Fibroblast of pulmonary artery (primary cell): Measurements from ENCODE around the gene STRN4.
A peak's percentile ranks its signal among the peaks of the same experiment; 100 is the strongest.

Experiments used
- DNase-seq: peaks from one replicate; pipeline ENCODE4 v3.0.0-alpha.2; 2010; ENCODE audit warnings: low read depth
- H3K4me3 ChIP-seq: replicated peaks from 2 replicates; pipeline ENCODE4 v1.5.1; 2011; ENCODE audit warnings: low read depth, mild to moderate bottlenecking, control low read depth, low read length, moderate library complexity
- TF ChIP-seq, protein P1 (sequence below): IDR thresholded peaks from 2 replicates; pipeline ENCODE4 v1.5.1; 2011; ENCODE audit warnings: mild to moderate bottlenecking, control low read depth, low read length, inconsistent platforms; ENCODE audit errors: missing control alignments

The STRN4 gene

DNA sequence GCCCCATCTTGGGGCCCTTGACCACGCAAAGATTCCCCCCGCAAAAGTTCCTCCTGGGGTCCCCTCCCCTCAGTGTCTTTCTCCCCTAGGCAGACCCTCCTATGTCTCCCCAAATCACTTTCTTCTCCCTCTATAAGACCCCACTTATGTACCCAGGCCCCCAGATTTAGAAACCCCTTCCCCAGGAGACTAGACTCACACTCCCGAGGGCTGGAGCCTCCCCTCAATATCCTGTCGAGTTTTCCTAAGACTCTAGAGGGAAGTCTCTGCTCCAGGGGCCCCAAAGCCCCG, 40.7 kb upstream of the STRN4 start:
- H3K4me3 ChIP-seq: peak overlapping the region; percentile 87
- DNase-seq: no peak
- TF ChIP-seq, protein P1, sequence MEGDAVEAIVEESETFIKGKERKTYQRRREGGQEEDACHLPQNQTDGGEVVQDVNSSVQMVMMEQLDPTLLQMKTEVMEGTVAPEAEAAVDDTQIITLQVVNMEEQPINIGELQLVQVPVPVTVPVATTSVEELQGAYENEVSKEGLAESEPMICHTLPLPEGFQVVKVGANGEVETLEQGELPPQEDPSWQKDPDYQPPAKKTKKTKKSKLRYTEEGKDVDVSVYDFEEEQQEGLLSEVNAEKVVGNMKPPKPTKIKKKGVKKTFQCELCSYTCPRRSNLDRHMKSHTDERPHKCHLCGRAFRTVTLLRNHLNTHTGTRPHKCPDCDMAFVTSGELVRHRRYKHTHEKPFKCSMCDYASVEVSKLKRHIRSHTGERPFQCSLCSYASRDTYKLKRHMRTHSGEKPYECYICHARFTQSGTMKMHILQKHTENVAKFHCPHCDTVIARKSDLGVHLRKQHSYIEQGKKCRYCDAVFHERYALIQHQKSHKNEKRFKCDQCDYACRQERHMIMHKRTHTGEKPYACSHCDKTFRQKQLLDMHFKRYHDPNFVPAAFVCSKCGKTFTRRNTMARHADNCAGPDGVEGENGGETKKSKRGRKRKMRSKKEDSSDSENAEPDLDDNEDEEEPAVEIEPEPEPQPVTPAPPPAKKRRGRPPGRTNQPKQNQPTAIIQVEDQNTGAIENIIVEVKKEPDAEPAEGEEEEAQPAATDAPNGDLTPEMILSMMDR: no peak

DNA sequence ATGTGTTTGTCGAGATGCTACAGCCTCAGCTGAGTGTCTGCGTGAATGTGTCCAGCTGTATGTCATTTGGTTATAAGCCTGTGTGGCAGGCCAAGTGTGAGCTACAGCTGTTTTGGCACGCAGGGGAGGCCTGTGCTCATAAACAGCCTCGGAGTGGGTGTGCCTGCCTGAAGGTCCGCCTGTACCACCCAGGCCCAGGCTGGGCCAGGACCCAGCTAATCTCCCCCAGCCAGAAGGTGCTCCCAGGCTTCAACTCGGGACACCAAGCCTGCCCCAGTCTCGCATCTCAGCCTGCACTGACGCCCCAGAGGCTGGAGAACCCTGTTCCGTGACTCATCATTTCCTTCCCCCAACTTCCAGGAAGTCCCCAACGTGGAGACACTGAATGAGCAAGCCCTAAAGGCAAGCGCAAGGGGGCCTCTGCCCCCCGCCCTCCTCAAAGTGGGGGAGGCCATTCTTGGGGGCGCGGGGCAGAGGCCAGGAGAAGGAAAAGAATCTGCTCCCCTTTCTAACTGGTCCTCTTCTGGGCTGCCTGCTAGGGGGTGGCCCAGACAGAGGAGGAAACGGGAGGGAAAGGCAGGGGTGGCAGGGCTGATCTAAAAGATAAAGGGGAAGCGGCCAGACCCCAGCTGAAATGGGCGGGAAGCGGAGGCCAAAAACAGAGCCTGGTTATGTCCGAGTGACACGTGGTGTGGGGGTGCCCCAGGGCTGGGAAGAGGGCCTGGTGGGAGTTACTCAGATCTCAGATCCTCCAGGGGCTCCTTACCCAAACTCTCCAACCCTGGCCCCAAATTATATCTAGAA, 40.2 kb upstream of the STRN4 start:
- peak overlapping the region; percentile 87 for H3K4me3 ChIP-seq
- peak; percentile 75 for DNase-seq
- TF ChIP-seq, protein P1: no peak

DNA sequence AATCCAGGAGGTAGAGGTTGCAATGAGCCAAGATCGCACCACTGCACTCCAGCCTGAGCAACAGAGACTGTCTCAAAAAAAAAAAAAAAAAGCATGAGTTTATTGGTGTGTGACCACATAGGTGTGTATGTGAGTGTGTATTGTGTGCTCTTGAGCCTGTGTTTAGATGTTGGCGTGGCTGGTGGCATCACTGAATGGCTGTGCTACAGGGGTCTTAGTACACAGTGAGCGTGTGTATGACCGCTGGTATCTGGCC, 39.7 kb upstream of the STRN4 start:
- DNase-seq: no peak
- peak overlapping the region; percentile 87 for H3K4me3 ChIP-seq
- TF ChIP-seq, protein P1: no peak

DNA sequence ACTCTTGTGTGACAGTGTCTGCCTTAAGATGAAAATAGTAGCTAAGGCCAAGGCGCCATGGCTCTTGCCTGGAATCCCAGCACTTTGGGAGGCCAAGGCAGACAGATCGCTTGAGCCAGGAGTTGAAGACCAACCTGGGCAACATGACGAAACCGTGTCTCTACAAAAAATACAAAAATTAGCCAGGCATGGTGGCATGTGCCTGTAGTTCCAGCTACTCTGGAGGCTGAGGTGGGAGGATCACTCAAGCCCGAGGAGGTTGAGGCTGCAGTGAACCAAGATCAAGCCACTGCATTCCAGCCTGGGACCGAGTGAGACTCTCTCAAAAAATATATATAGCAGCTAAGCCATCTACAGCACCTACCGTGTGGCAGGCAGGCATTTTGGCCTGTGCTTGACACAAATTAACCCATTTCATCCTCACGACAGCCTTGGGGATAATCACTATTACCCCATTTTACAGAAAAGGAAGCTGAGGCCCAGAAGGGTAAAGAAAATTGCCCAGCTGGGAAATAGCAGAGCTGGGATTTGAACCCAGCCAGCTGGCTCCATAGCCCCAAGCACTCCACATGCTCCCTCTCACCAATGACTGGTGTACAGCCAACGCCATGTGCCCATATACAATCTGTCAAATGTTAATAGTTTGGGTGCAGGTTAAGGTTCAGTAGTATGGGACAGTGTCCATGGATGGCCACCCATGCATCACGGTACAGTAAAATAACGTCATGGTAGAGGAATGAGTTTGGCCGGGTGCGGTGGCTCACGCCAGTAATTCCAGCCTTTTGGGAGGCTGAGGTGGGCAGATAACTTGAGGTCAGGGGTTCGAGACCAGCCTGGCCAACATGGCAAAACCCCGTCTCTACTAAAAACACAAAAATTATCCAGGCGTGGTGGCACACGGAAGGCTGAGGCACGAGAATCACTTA, 39.1 kb upstream of the STRN4 start:
- H3K4me3 ChIP-seq: peak overlapping the region; percentile 87
- DNase-seq: no peak
- TF ChIP-seq, protein P1: no peak

DNA sequence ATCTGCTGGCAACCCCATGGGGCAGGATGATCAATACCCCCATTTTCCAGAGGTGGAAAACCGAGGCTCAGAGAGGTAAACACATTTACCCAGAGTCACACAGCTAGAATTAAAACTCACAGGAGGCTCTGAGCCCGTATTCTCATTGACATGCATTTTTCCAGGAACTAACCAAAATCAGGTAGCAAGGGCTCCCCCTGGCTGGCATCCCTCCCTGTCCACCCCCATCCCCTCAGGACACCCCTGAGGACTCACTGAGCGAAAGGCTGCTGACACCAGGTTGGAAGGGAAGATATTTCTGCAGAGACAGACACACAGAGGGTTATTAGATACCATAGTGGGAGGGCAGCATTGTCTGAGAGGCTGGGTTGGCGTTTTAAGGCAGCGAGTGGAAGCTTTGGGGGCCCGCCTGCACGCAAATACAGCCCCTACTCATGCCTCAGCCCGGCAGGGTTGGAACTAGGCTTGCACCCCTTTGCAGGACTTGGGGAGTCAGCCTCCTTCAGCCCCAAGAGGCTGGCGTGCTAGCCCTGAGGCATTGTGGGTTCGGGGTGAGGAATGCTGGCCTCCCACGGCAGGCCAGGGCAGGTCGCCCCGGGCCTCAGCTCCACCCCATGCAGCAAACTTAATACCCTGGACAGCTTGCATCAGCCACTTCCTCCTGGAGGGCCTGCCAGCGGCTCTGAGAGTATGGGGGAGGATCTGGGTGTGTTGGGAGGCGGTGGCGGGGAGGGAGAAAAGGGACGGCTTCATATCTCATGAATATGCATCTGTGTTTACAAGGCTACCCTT, 38.2 kb upstream of the STRN4 start:
- H3K4me3 ChIP-seq: peak overlapping the region; percentile 87
- TF ChIP-seq, protein P1: peak; percentile 37
- DNase-seq: peak; percentile 90

DNA sequence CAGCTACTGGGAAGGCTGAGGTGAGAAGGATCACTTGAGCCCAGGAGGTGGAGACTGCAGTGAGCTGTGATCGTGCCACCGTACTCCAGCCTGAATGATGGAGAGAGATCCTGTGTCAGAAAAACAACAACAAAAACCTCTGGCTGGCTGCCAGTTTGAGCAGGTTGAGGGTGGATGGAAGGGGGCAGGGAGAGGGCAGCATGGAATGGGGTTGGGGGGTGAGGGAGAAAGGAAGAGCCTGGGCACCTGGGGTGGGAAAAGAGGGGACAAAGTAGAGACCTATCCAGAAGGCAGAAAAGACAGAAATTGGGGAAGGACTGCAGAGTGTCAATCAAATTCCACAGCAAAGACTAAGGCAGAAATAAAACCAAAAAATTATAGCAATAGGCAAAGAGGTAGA, 37.4 kb upstream of the STRN4 start:
- H3K4me3 ChIP-seq: peak overlapping the region; percentile 87
- no peak for DNase-seq
- TF ChIP-seq, protein P1: no peak
